NCI-H1436 treated with DMSO at 0.1 percent for 48 hours (cell line): ENCODE results near the gene PCK1.

Source experiments
- DNase-seq: peaks from one replicate; lab custom pipeline; 2025; lab: John Stamatoyannopoulos, UW

Gene PCK1

GRCh38 chr20:57577679-57578475 lies 17.0 kb downstream of the PCK1 start:
- DNase-seq = no peak

GRCh38 chr20:57578476-57579165 lies 17.7 kb downstream of the PCK1 start:
- no peak for DNase-seq

GRCh38 chr20:57579331-57579897 lies 18.5 kb downstream of the PCK1 start:
- DNase-seq = no peak

- DNase-seq = no peak
Observed at GRCh38 chr20:57579898-57580447, 19.1 kb downstream of the PCK1 start.

- DNase-seq = no peak
Observed at GRCh38 chr20:57580478-57581201, 19.7 kb downstream of the PCK1 start.

- no peak for DNase-seq
Observed at GRCh38 chr20:57581202-57582028, 20.5 kb downstream of the PCK1 start.

GRCh38 chr20:57582029-57582378 lies 21.1 kb downstream of the PCK1 start:
- no peak for DNase-seq

GRCh38 chr20:57582432-57583288 lies 21.8 kb downstream of the PCK1 start:
- DNase-seq = peak; percentile 63

GRCh38 chr20:57583289-57584257 lies 22.7 kb downstream of the PCK1 start:
- DNase-seq = no peak

GRCh38 chr20:57584768-57585461 lies 24.0 kb downstream of the PCK1 start:
- no peak for DNase-seq

GRCh38 chr20:57585466-57586213 lies 24.7 kb downstream of the PCK1 start:
- no peak for DNase-seq

- DNase-seq = no peak
Observed at GRCh38 chr20:57586370-57586793, 25.5 kb downstream of the PCK1 start.

GRCh38 chr20:57586943-57587277 lies 26.0 kb downstream of the PCK1 start:
- no peak for DNase-seq

GRCh38 chr20:57587278-57587988 lies 26.5 kb downstream of the PCK1 start:
- DNase-seq = no peak

GRCh38 chr20:57587989-57588377 lies 27.1 kb downstream of the PCK1 start:
- DNase-seq = no peak

- DNase-seq = no peak
Observed at GRCh38 chr20:57588596-57588995, 27.7 kb downstream of the PCK1 start.

GRCh38 chr20:57589123-57589727 lies 28.3 kb downstream of the PCK1 start:
- DNase-seq = no peak
